Measurements from ENCODE around the gene WNT2. TPM values are rescaled to one million over a fixed set of nuclear protein-coding genes. Genes with fewer than 3 reads are reported as not detected.

WNT2 gene
- total RNA-seq, 4 donors from 2014 or later, result not detected

DNA sequence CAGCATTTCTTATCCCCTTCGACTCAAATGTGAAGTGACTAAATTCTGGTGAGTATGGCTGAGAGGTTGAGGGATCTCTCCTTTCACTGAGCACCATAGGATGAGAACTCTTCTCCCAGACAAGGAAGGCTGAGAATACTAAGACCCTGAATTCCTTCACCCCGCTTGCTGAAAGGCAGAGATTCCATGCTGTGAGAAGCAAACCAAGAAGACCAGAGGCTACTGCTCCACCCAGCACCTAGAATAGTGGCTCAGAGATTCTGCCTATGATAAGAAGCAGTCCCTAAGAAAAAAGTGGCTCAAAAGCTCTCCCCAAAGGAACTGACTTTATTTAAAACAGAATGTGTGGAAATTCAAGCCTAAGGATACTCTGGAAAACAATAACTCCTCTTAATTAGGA lies 26.7 kb upstream of the WNT2 start:
- no peaks in the 10 kb centered on the region for H3K36me3 ChIP-seq
- no peak for TF ChIP-seq POLR2A (IDR thresholded peaks at IDR 0.05)
- TF ChIP-seq, protein P1, sequence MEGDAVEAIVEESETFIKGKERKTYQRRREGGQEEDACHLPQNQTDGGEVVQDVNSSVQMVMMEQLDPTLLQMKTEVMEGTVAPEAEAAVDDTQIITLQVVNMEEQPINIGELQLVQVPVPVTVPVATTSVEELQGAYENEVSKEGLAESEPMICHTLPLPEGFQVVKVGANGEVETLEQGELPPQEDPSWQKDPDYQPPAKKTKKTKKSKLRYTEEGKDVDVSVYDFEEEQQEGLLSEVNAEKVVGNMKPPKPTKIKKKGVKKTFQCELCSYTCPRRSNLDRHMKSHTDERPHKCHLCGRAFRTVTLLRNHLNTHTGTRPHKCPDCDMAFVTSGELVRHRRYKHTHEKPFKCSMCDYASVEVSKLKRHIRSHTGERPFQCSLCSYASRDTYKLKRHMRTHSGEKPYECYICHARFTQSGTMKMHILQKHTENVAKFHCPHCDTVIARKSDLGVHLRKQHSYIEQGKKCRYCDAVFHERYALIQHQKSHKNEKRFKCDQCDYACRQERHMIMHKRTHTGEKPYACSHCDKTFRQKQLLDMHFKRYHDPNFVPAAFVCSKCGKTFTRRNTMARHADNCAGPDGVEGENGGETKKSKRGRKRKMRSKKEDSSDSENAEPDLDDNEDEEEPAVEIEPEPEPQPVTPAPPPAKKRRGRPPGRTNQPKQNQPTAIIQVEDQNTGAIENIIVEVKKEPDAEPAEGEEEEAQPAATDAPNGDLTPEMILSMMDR (IDR thresholded peaks at IDR 0.05), result no peak

DNA sequence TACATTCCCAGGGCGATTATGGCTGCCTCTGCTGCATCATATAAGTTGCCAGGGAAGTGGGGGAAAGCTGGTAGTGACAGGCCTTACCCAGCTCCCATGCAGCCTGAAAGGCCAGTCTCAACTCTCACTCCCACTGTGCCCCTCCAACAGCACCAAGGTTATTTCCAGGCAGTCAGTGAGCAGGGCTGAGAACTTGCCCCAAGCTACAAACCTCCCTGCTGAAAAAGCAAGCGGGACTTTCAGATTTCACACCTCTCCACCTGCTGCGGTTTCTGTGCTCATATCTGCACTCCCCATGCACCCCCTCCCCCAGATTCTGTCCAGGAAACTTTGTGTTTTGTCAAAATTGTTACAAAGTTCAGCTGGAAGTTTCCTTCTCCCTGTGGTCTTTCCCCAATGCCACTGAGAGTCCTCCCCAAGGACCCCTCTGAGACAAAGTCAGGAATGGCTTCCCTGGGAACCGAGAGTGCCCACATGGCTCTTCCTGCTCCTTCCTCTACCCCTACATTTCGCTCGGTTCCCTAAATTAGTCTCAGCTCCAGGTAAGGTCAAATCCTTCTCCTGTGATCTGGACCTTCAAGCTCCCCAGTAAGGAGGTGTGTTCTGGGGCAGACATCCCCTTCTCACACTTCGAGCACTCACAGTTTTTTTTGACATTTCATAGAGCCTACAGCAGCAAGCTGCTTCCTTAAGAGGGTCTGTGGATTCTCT lies 25.3 kb upstream of the WNT2 start:
- no peak overlapping the region for H3K4me3 ChIP-seq
- no peaks in the 10 kb centered on the region for H3K4me1 ChIP-seq
- TF ChIP-seq, protein P1 (IDR thresholded peaks at IDR 0.05), result no peak
- H3K36me3 ChIP-seq, result no peaks in the 10 kb centered on the region
- H3K27me3 ChIP-seq, result no peaks in the 10 kb centered on the region
- DNase-seq, result no peak
- no peaks in the 10 kb centered on the region for H3K9me3 ChIP-seq
- no peak overlapping the region for H3K27ac ChIP-seq

More for the DNA sequence above, 26.7 kb upstream of the WNT2 start:
- H3K9me3 ChIP-seq, result no peaks in the 10 kb centered on the region
- H3K4me1 ChIP-seq, result no peaks in the 10 kb centered on the region
- no peaks in the 10 kb centered on the region for H3K27me3 ChIP-seq
- no peak overlapping the region for H3K27ac ChIP-seq
- no peak overlapping the region for H3K4me3 ChIP-seq
- no peak for DNase-seq

DNA sequence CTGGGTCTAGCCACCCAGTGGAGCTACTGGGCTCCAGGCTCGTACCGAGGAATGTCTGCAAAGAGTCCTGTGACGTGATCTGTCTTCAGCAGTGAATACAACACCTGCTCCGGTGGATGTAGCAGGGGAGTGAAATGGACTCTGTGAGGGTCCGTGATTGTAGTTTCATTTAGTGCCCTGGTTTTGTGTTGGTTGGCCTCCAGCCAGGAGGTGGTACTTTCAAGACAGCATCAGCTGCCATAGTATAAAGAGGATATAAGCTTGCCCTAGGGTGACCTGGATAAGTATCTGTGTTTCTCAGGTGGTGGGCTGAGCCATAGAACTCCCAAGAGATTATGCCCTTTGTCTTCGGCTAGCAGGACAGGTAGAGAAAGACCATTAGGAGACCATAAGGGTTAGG lies 24.6 kb upstream of the WNT2 start:
- Histone ChIP-seq H3K4me1 (no peaks in the 10 kb centered on the region), H3K27me3 (no peaks in the 10 kb centered on the region), H3K4me3 (no peak overlapping the region), H3K27ac (no peak overlapping the region), H3K9me3 (no peaks in the 10 kb centered on the region), H3K36me3 (no peaks in the 10 kb centered on the region)
- no peak for DNase-seq
- TF ChIP-seq POLR2A (IDR thresholded peaks at IDR 0.05), result no peak
- TF ChIP-seq, protein P1 (IDR thresholded peaks at IDR 0.05), result no peak

DNA sequence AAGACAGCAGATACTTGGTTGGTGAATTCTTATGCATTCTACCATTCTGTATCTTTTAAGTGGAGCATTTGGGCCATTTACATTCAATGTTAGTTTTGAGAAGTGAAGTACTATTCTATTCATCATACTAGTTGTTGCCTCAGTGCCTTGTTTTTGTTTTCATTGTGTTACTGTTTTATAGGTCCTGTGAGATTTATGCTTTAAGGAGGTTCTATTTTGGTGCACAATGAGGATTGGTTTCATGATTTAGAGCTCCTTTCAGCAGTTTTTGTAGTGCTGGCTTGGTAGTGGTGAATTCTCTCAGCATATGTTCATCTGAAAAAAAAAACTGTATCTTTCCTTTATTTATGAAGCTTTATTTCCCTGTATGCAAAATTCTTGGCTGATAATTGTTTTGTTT lies 23.3 kb upstream of the WNT2 start:
- Histone ChIP-seq H3K27me3 (no peaks in the 10 kb centered on the region), H3K4me1 (no peaks in the 10 kb centered on the region), H3K27ac (no peak overlapping the region), H3K4me3 (no peak overlapping the region), H3K36me3 (no peaks in the 10 kb centered on the region), H3K9me3 (no peaks in the 10 kb centered on the region)
- TF ChIP-seq, protein P1 (IDR thresholded peaks at IDR 0.05), result no peak
- no peak for TF ChIP-seq POLR2A (IDR thresholded peaks at IDR 0.05)
- DNase-seq, result no peak

DNA sequence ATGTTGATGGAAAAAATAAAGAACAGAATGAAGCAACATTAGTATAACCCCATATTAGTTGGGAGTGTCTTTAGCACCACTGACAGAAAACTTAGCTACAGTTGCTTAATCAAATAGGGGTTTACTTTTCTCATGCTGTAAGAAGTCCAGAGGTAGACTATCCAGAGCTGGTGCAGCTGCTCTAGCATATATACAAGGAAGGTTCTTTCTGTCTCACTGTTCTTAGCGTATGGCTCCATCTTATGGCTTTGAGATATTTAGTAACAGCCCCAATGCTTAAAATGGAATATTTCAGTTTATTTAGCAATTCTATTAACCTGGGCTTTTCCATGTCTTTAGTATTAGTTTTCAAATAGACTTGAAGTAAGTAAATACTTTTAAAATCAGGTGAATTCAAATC lies 15.2 kb upstream of the WNT2 start:
- Histone ChIP-seq H3K27ac (no peak overlapping the region), H3K27me3 (no peaks in the 10 kb centered on the region), H3K36me3 (no peaks in the 10 kb centered on the region), H3K4me3 (no peak overlapping the region), H3K4me1 (no peaks in the 10 kb centered on the region), H3K9me3 (no peaks in the 10 kb centered on the region)
- no peak for TF ChIP-seq POLR2A (IDR thresholded peaks at IDR 0.05)
- TF ChIP-seq, protein P1 (IDR thresholded peaks at IDR 0.05), result no peak
- DNase-seq, result no peak

DNA sequence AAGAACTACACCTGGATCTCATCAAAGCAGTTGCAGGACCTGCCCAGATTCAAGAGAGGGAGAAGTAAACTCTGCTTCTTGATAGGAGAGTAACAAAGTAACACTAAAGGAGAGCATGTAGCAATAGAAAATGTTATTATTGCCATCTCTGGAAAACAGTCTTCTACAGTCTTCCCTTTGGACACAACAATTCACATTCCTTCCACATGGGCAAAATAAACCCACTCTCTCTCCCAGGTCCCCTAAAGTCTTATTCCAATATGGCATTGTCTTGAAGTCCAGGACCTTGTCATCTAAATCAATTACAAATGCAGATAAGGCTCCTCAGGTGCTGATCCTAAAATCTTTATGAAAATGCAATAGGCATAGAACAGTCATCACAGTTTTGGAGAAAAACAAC lies 10.3 kb upstream of the WNT2 start:
- H3K4me3 ChIP-seq, result no peak overlapping the region
- no peak for DNase-seq
- H3K9me3 ChIP-seq, result no peaks in the 10 kb centered on the region

More for the DNA sequence above, 10.3 kb upstream of the WNT2 start:
- TF ChIP-seq POLR2A (IDR thresholded peaks at IDR 0.05), result no peak
- TF ChIP-seq, protein P1 (IDR thresholded peaks at IDR 0.05), result no peak
- no peaks in the 10 kb centered on the region for H3K4me1 ChIP-seq
- H3K36me3 ChIP-seq, result no peaks in the 10 kb centered on the region
- no peaks in the 10 kb centered on the region for H3K27me3 ChIP-seq
- no peak overlapping the region for H3K27ac ChIP-seq
